Upper lobe of right lung (tissue), 1 donor: ENCODE measurements around the gene TNKS2. TPM values are rescaled to one million over a fixed set of nuclear protein-coding genes. Genes with fewer than 3 reads are reported as not detected.
A peak's percentile ranks its signal among the peaks of the same experiment; 100 is the strongest.
"Not testable (repeated sequence)": the region's sequence is repeated elsewhere in the genome, so short reads cannot be mapped to it uniquely, and the experiment has no call there.

Experiments used
- ATAC-seq: fragments of 200-7000 bp; cut with Tn5 transposase; one replicate; pipeline ENCODE4 v1.9.1; 2020; ENCODE audit warnings: mild to moderate bottlenecking, moderate library complexity
- DNase-seq: peaks from one replicate; pipeline ENCODE4 v3.0.0-alpha.2; 2020
- H3K27ac ChIP-seq: fragments of 200-600 bp; one replicate; pipeline ENCODE4 v1.8.0; 2022
- H3K27me3 ChIP-seq: fragments of 200-600 bp; one replicate; pipeline ENCODE4 v1.8.0; 2022; ENCODE audit warnings: mild to moderate bottlenecking
- H3K36me3 ChIP-seq: fragments of 200-600 bp; one replicate; pipeline ENCODE4 v1.8.0; 2022
- H3K4me1 ChIP-seq: fragments of 200-600 bp; one replicate; pipeline ENCODE4 v1.8.0; 2022
- H3K4me3 ChIP-seq: fragments of 200-600 bp; one replicate; pipeline ENCODE4 v1.8.0; 2022; ENCODE audit warnings: mild to moderate bottlenecking
- H3K9me3 ChIP-seq: fragments of 200-600 bp; one replicate; pipeline ENCODE4 v1.8.0; 2022
- CTCF ChIP-seq: fragments of 200-600 bp; IDR thresholded peaks from one replicate; pipeline ENCODE4 v1.8.0; 2022; ENCODE audit warnings: antibody characterized with exemption
- intact Hi-C: fragments of 100-400 bp; cut with DNase I; formaldehyde crosslinking; loops from one replicate; pipeline ENCODE4 v1.11.0; 2022
- long read RNA-seq: library from polyadenylated mRNA; unstranded; transcript quantifications from one replicate; pipeline ENCODE4 v2.0.0, GENCODE V29; 2021
- total RNA-seq: library from RNA; stranded (reverse); fragmentation: NEBNext Ultra II Directional; extraction: Animal tissue kit (Norgen Biotek cat#: 25700); gene quantifications from one replicate; pipeline ENCODE4 v1.2.1, GENCODE V29; 2021
- donor health status: DM: no; HTN: yes; CAD: no; lungs with severe emphysema.

TNKS2 gene
- 40.5 TPM for total RNA-seq
- long read RNA-seq, full-length matches to known transcripts: 20 of 41 reads
- long read RNA-seq, partial matches to known transcripts: 11 of 41 reads
- long read RNA-seq, other reads (novel, unspliced or antisense): 10 of 41 reads

GRCh38 chr10:91797874-91798648 is at the start of gene TNKS2:
TSS of gene TNKS2 (plus strand) at chr10:91798426. CDS start at chr10:91798691, 265 bp downstream.
- Histone ChIP-seq H3K9me3 (no peaks in the 10 kb centered on the region), H3K4me3 (peak within 1 kb of the TSS; percentile 96), H3K4me1 (peaks cover 32% of the 10 kb centered on the region), H3K36me3 (peaks cover 4% of the 10 kb centered on the region), H3K27me3 (no peaks in the 10 kb centered on the region), H3K27ac (peak within 1 kb of the TSS; percentile 94)
- intact Hi-C loops: no loop called here
- DNase-seq: peak; percentile 98
- ATAC-seq: peak; percentile 95
- no peak for TF ChIP-seq CTCF

- H3K36me3 ChIP-seq, H3K27ac ChIP-seq, H3K4me3 ChIP-seq, DNase-seq, ATAC-seq, H3K27me3 ChIP-seq, intact Hi-C loops, H3K4me1 ChIP-seq, H3K9me3 ChIP-seq: not testable (repeated sequence)
Measured at GRCh38 chr10:91749592-91749991, 48.6 kb upstream of the TNKS2 start.

GRCh38 chr10:91756286-91756685 is 41.9 kb upstream of the TNKS2 start:
- no peaks in the 10 kb centered on the region for H3K4me1 ChIP-seq
- no peak for TF ChIP-seq CTCF
- no peak overlapping the region for H3K4me3 ChIP-seq
- H3K36me3 ChIP-seq: no peaks in the 10 kb centered on the region
- ATAC-seq (no peak), DNase-seq (no peak)
- intact Hi-C loops: no loop called here
- no peaks in the 10 kb centered on the region for H3K9me3 ChIP-seq
- no peak overlapping the region for H3K27ac ChIP-seq
- H3K27me3 ChIP-seq: no peaks in the 10 kb centered on the region

GRCh38 chr10:91758303-91759146 is 39.7 kb upstream of the TNKS2 start:
- DNase-seq (no peak), ATAC-seq (peak; percentile 65)
- no peaks in the 10 kb centered on the region for H3K27me3 ChIP-seq
- intact Hi-C loops: no loop called here
- peak; percentile 54 for TF ChIP-seq CTCF
- H3K27ac ChIP-seq: no peak overlapping the region
- H3K9me3 ChIP-seq: no peaks in the 10 kb centered on the region
- no peaks in the 10 kb centered on the region for H3K36me3 ChIP-seq
- no peak overlapping the region for H3K4me3 ChIP-seq
- H3K4me1 ChIP-seq: no peaks in the 10 kb centered on the region

- H3K36me3 ChIP-seq: no peaks in the 10 kb centered on the region
- H3K27me3 ChIP-seq: no peaks in the 10 kb centered on the region
- intact Hi-C loops: no loop called here
Measured at GRCh38 chr10:91759581-91759986, 38.6 kb upstream of the TNKS2 start.

More at GRCh38 chr10:91759581-91759986, 38.6 kb upstream of the TNKS2 start:
- Histone ChIP-seq H3K27ac (no peak overlapping the region), H3K4me3 (no peak overlapping the region), H3K9me3 (no peaks in the 10 kb centered on the region), H3K4me1 (no peaks in the 10 kb centered on the region)
- no peak for TF ChIP-seq CTCF
- ATAC-seq (no peak), DNase-seq (no peak)
